ENCODE measurements around the gene SMC3.
"Not testable (repeated sequence)": the region's sequence is repeated elsewhere in the genome, so short reads cannot be mapped to it uniquely, and the experiment has no call there.

Gene SMC3

GRCh38 chr10:110600487-110601101 is 33.1 kb downstream of the SMC3 start:
- Histone ChIP-seq H3K4me1 (ENCODE audit: control extremely low read depth in 1 of 4, control insufficient read depth in 4 of 4, insufficient read depth in 4 of 4, low read length in 3 of 4) (peaks cover 0 to 5% (median 0%) of the 10 kb centered on the region in 4 experiments), H3K27ac (ENCODE audit: insufficient read depth in 1 of 2, low read depth in 1 of 2, low read length in 2 of 2, poor library complexity in 1 of 2, severe bottlenecking in 2 of 2) (no peak overlapping the region), H3K9me3 (ENCODE audit: control extremely low read depth in 1 of 5, control insufficient read depth in 4 of 5, insufficient read depth in 2 of 5, low read depth in 1 of 5, low read length in 4 of 5) (no peaks in the 10 kb centered on the region), H3K4me3 (ENCODE audit: control insufficient read depth in 1 of 7, extremely low read depth in 1 of 7, insufficient read depth in 4 of 7, low read depth in 2 of 7, low read length in 6 of 7) (no peak overlapping the region), H3K36me3 (ENCODE audit: control insufficient read depth in 4 of 4, insufficient read depth in 4 of 4, low read length in 3 of 4) (peaks cover 12 to 69% (median 44%) of the 10 kb centered on the region in 4 experiments), H3K27me3 (replicated peaks in 2 of 5; ENCODE audit: control insufficient read depth in 4 of 5, insufficient read depth in 5 of 5, low read length in 4 of 5) (no peaks in the 10 kb centered on the region)
- 100% methylated on average over 2 of the region's 2 CpGs for WGBS (ENCODE audit: insufficient coverage)
- ChIA-PET CTCF (interaction anchor here (0.7 to 9.1 kb wide), 11 partner anchors 8 to 304 kb away, joined by 3 to 84 read pairs (median 6); partner anchors contain the start of gene SMNDC1), POLR2A (interaction anchor here (0.7 to 1.2 kb wide), 2 partner anchors 19 to 57 kb away, joined by 3 to 4 read pairs; no protein-coding TSS in a partner anchor)
- DNase-seq = peak; percentile 79 to 89 (median 84)

DNA sequence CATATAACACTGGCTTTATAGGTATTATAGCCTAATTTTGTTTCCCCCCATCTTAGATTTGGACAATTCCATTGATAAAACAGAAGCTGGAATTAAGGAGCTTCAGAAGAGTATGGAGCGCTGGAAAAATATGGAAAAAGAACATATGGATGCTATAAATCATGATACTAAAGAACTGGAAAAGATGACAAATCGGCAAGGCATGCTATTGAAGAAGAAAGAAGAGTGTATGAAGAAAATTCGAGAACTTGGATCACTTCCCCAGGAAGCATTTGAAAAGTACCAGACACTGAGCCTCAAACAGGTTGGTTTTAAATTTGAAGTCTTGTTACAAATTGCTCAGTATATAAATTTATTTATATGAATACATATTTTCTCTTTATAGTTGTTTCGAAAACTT is 34.1 kb downstream of the SMC3 start:
- H3K4me3 ChIP-seq (ENCODE audit: control insufficient read depth in 1 of 7, extremely low read depth in 1 of 7, insufficient read depth in 4 of 7, low read depth in 2 of 7, low read length in 6 of 7) = no peak overlapping the region
- WGBS (ENCODE audit: insufficient coverage) = 100% methylated on average over 2 of the region's 4 CpGs
- POLR2A ChIA-PET = interaction anchor here (0.6 kb wide), 1 partner anchor 299 kb away, joined by 3 read pairs; no protein-coding TSS in a partner anchor
- no peaks in the 10 kb centered on the region for H3K9me3 ChIP-seq (ENCODE audit: control extremely low read depth in 1 of 5, control insufficient read depth in 4 of 5, insufficient read depth in 2 of 5, low read depth in 1 of 5, low read length in 4 of 5)
- CTCF ChIA-PET = interaction anchor here (0.7 to 9.1 kb wide), 6 partner anchors 9 to 294 kb away, joined by 3 to 84 read pairs (median 5); partner anchors contain the start of gene SMNDC1
- H3K27me3 ChIP-seq (replicated peaks in 2 of 5; ENCODE audit: control insufficient read depth in 4 of 5, insufficient read depth in 5 of 5, low read length in 4 of 5) = no peaks in the 10 kb centered on the region
- no peak overlapping the region for H3K27ac ChIP-seq (ENCODE audit: insufficient read depth in 1 of 2, low read depth in 1 of 2, low read length in 2 of 2, poor library complexity in 1 of 2, severe bottlenecking in 2 of 2)
- H3K4me1 ChIP-seq (ENCODE audit: control extremely low read depth in 1 of 4, control insufficient read depth in 4 of 4, insufficient read depth in 4 of 4, low read length in 3 of 4) = peaks cover 0 to 2% (median 0%) of the 10 kb centered on the region in 4 experiments
- peaks cover 16 to 65% (median 42%) of the 10 kb centered on the region in 4 experiments for H3K36me3 ChIP-seq (ENCODE audit: control insufficient read depth in 4 of 4, insufficient read depth in 4 of 4, low read length in 3 of 4)
- no peak for DNase-seq

- no CpG with 5 or more reads among the region's 6 CpGs for WGBS (ENCODE audit: insufficient coverage)
- ChIA-PET CTCF (interaction anchor here (0.6 to 3.0 kb wide), 19 partner anchors 9 to 499 kb away, joined by 3 to 29 read pairs (median 4); no protein-coding TSS in a partner anchor), POLR2A (no interaction called here)
- no peak for DNase-seq
- Histone ChIP-seq H3K4me3 (ENCODE audit: control insufficient read depth in 1 of 7, extremely low read depth in 1 of 7, insufficient read depth in 4 of 7, low read depth in 2 of 7, low read length in 6 of 7) (no peak overlapping the region), H3K4me1 (ENCODE audit: control extremely low read depth in 1 of 4, control insufficient read depth in 4 of 4, insufficient read depth in 4 of 4, low read length in 3 of 4) (peaks cover 1 to 15% (median 3%) of the 10 kb centered on the region in 4 experiments), H3K36me3 (ENCODE audit: control insufficient read depth in 4 of 4, insufficient read depth in 4 of 4, low read length in 3 of 4) (peaks cover 4 to 25% (median 11%) of the 10 kb centered on the region in 4 experiments), H3K27me3 (replicated peaks in 2 of 5; ENCODE audit: control insufficient read depth in 4 of 5, insufficient read depth in 5 of 5, low read length in 4 of 5) (no peaks in the 10 kb centered on the region), H3K9me3 (ENCODE audit: control extremely low read depth in 1 of 5, control insufficient read depth in 4 of 5, insufficient read depth in 2 of 5, low read depth in 1 of 5, low read length in 4 of 5) (no peaks in the 10 kb centered on the region), H3K27ac (ENCODE audit: insufficient read depth in 1 of 2, low read depth in 1 of 2, low read length in 2 of 2, poor library complexity in 1 of 2, severe bottlenecking in 2 of 2) (no peak overlapping the region)
These were observed 40.6 kb downstream of the SMC3 start for GRCh38 chr10:110608087-110608486.

- WGBS (ENCODE audit: insufficient coverage) = no CpG with 5 or more reads among the region's 2 CpGs
- Histone ChIP-seq H3K36me3 (ENCODE audit: control insufficient read depth in 4 of 4, insufficient read depth in 4 of 4, low read length in 3 of 4) (peaks cover 4 to 13% (median 7%) of the 10 kb centered on the region in 4 experiments), H3K27me3 (replicated peaks in 2 of 5; ENCODE audit: control insufficient read depth in 4 of 5, insufficient read depth in 5 of 5, low read length in 4 of 5) (no peaks in the 10 kb centered on the region), H3K4me1 (ENCODE audit: control extremely low read depth in 1 of 4, control insufficient read depth in 4 of 4, insufficient read depth in 4 of 4, low read length in 3 of 4) (peaks cover 1 to 23% (median 5%) of the 10 kb centered on the region in 4 experiments), H3K9me3 (ENCODE audit: control extremely low read depth in 1 of 5, control insufficient read depth in 4 of 5, insufficient read depth in 2 of 5, low read depth in 1 of 5, low read length in 4 of 5) (no peaks in the 10 kb centered on the region), H3K27ac (ENCODE audit: insufficient read depth in 1 of 2, low read depth in 1 of 2, low read length in 2 of 2, poor library complexity in 1 of 2, severe bottlenecking in 2 of 2) (no peak overlapping the region), H3K4me3 (ENCODE audit: control insufficient read depth in 1 of 7, extremely low read depth in 1 of 7, insufficient read depth in 4 of 7, low read depth in 2 of 7, low read length in 6 of 7) (no peak overlapping the region)
- peak in 2 of 3 donors; percentile 17 to 51 for DNase-seq
- ChIA-PET CTCF (interaction anchor here (0.9 to 3.0 kb wide), 10 partner anchors 9 to 194 kb away, joined by 3 to 29 read pairs (median 5); no protein-coding TSS in a partner anchor), POLR2A (no interaction called here)
These were observed 42.1 kb downstream of the SMC3 start for GRCh38 chr10:110609605-110610004.

GRCh38 chr10:110610308-110610774 is 42.8 kb downstream of the SMC3 start:
- 50% methylated on average over 2 of the region's 3 CpGs for WGBS (ENCODE audit: insufficient coverage)
- POLR2A ChIA-PET = no interaction called here

DNA sequence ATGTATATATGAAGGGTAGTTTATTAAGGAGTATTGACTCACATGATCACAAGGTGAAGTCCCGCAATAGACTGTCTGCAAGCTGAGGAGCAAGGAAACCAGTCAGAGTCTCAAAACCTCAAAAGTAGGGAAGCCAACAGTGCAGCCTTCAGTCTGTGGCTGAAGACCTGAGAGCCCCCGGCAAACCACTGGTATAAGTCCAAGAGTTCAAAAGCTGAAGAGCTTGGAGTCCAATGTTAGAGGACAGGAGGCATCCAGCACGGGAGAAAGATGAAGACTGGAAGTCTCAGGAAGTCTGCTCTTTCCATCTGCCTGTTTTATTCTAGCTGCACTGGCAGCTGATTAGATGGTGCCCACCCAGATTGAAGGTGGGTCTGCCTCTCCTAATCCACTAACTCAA is 43.3 kb downstream of the SMC3 start:
- H3K27ac ChIP-seq (ENCODE audit: insufficient read depth in 1 of 2, low read depth in 1 of 2, low read length in 2 of 2, poor library complexity in 1 of 2, severe bottlenecking in 2 of 2); POLR2A ChIA-PET; H3K9me3 ChIP-seq (ENCODE audit: control extremely low read depth in 1 of 5, control insufficient read depth in 4 of 5, insufficient read depth in 2 of 5, low read depth in 1 of 5, low read length in 4 of 5); DNase-seq; H3K36me3 ChIP-seq (ENCODE audit: control insufficient read depth in 4 of 4, insufficient read depth in 4 of 4, low read length in 3 of 4); H3K27me3 ChIP-seq (replicated peaks in 2 of 5; ENCODE audit: control insufficient read depth in 4 of 5, insufficient read depth in 5 of 5, low read length in 4 of 5); H3K4me3 ChIP-seq (ENCODE audit: control insufficient read depth in 1 of 7, extremely low read depth in 1 of 7, insufficient read depth in 4 of 7, low read depth in 2 of 7, low read length in 6 of 7): not testable (repeated sequence)
- WGBS (ENCODE audit: insufficient coverage) = 84% methylated on average over 3 of the region's 3 CpGs
- CTCF ChIA-PET = interaction anchor here (0.6 to 3.1 kb wide), 21 partner anchors 9 to 600 kb away, joined by 3 to 24 read pairs (median 4); no protein-coding TSS in a partner anchor
- H3K4me1 ChIP-seq (ENCODE audit: control extremely low read depth in 1 of 4, control insufficient read depth in 4 of 4, insufficient read depth in 4 of 4, low read length in 3 of 4) = peaks cover 1 to 23% (median 5%) of the 10 kb centered on the region in 4 experiments

More at GRCh38 chr10:110610308-110610774, 42.8 kb downstream of the SMC3 start:
- Histone ChIP-seq H3K4me3 (ENCODE audit: control insufficient read depth in 1 of 7, extremely low read depth in 1 of 7, insufficient read depth in 4 of 7, low read depth in 2 of 7, low read length in 6 of 7) (no peak overlapping the region), H3K4me1 (ENCODE audit: control extremely low read depth in 1 of 4, control insufficient read depth in 4 of 4, insufficient read depth in 4 of 4, low read length in 3 of 4) (peaks cover 1 to 23% (median 5%) of the 10 kb centered on the region in 4 experiments), H3K9me3 (ENCODE audit: control extremely low read depth in 1 of 5, control insufficient read depth in 4 of 5, insufficient read depth in 2 of 5, low read depth in 1 of 5, low read length in 4 of 5) (no peaks in the 10 kb centered on the region), H3K36me3 (ENCODE audit: control insufficient read depth in 4 of 4, insufficient read depth in 4 of 4, low read length in 3 of 4) (peaks cover 0 to 6% (median 4%) of the 10 kb centered on the region in 4 experiments), H3K27ac (ENCODE audit: insufficient read depth in 1 of 2, low read depth in 1 of 2, low read length in 2 of 2, poor library complexity in 1 of 2, severe bottlenecking in 2 of 2) (no peak overlapping the region), H3K27me3 (replicated peaks in 2 of 5; ENCODE audit: control insufficient read depth in 4 of 5, insufficient read depth in 5 of 5, low read length in 4 of 5) (no peaks in the 10 kb centered on the region)
- DNase-seq = peak; percentile 56 to 75 (median 74)
- CTCF ChIA-PET = interaction anchor here (0.6 to 3.1 kb wide), 20 partner anchors 9 to 601 kb away, joined by 3 to 24 read pairs (median 4); no protein-coding TSS in a partner anchor

GRCh38 chr10:110612087-110612486 is 44.6 kb downstream of the SMC3 start:
- H3K4me3 ChIP-seq (ENCODE audit: control insufficient read depth in 1 of 7, extremely low read depth in 1 of 7, insufficient read depth in 4 of 7, low read depth in 2 of 7, low read length in 6 of 7) = no peak overlapping the region
- ChIA-PET POLR2A (no interaction called here), CTCF (interaction anchor here (0.6 to 3.1 kb wide), 12 partner anchors 11 to 305 kb away, joined by 3 to 24 read pairs (median 5); no protein-coding TSS in a partner anchor)
- H3K9me3 ChIP-seq (ENCODE audit: control extremely low read depth in 1 of 5, control insufficient read depth in 4 of 5, insufficient read depth in 2 of 5, low read depth in 1 of 5, low read length in 4 of 5) = no peaks in the 10 kb centered on the region
- DNase-seq = peak in 2 of 3 donors; percentile 58 to 63
- no peak overlapping the region for H3K27ac ChIP-seq (ENCODE audit: insufficient read depth in 1 of 2, low read depth in 1 of 2, low read length in 2 of 2, poor library complexity in 1 of 2, severe bottlenecking in 2 of 2)
- H3K36me3 ChIP-seq (ENCODE audit: control insufficient read depth in 4 of 4, insufficient read depth in 4 of 4, low read length in 3 of 4) = no peaks in the 10 kb centered on the region
- WGBS (ENCODE audit: insufficient coverage) = 70% methylated on average over 2 of the region's 3 CpGs
- H3K27me3 ChIP-seq (replicated peaks in 2 of 5; ENCODE audit: control insufficient read depth in 4 of 5, insufficient read depth in 5 of 5, low read length in 4 of 5) = no peaks in the 10 kb centered on the region
- H3K4me1 ChIP-seq (ENCODE audit: control extremely low read depth in 1 of 4, control insufficient read depth in 4 of 4, insufficient read depth in 4 of 4, low read length in 3 of 4) = peaks cover 1 to 23% (median 5%) of the 10 kb centered on the region in 4 experiments
